ENCODE data around the gene PM20D2. TPM values are rescaled to one million over a fixed set of nuclear protein-coding genes. Genes with fewer than 3 reads are reported as not detected.

Gene PM20D2
- total RNA-seq, 2 experiments from 2014 or later: 5.2 to 5.3 TPM

- Histone ChIP-seq H3K27me3 (ENCODE audit: control insufficient read depth in 1 of 2, insufficient read depth in 2 of 2, low read length in 2 of 2) (peaks cover 4 to 5% of the 10 kb centered on the region in 2 experiments), H3K4me1 (ENCODE audit: insufficient read depth, low read length) (peaks cover 11% of the 10 kb centered on the region), H3K36me3 (ENCODE audit: insufficient read depth, low read length) (no peaks in the 10 kb centered on the region), H3K27ac (ENCODE audit: low read depth in 1 of 2, low read length in 2 of 2) (no peak within 1 kb of the TSS), H3K9me3 (ENCODE audit: control insufficient read depth in 1 of 2, insufficient read depth in 1 of 2, low read length in 2 of 2) (no peaks in the 10 kb centered on the region), H3K4me3 (ENCODE audit: low read length) (peak within 1 kb of the TSS; percentile 48)
- peak within 1 kb of the TSS; percentile 82 for H3K4me3 Mint-ChIP-seq
- H3K27ac Mint-ChIP-seq: no peak within 1 kb of the TSS
- CTCF ChIA-PET: interaction anchor here (0.7 kb wide), 1 partner anchor 1651 kb away, joined by 3 read pairs; no protein-coding TSS in a partner anchor
- intact Hi-C loops (cut with DNase I, micrococcal nuclease): no loop called here
- TF ChIP-seq CTCF (IDR thresholded peaks at IDR 0.05): no peak
- no peaks in the 10 kb centered on the region for H3K36me3 Mint-ChIP-seq (ENCODE audit: low read depth)
- H3K4me1 Mint-ChIP-seq (ENCODE audit: low read depth): peaks cover 8% of the 10 kb centered on the region
- ATAC-seq (ENCODE audit: poor library complexity) (peak; percentile 79), DNase-seq (peak in 12 of 14 experiments; percentile 5 to 68 (median 24))
- H3K9me3 Mint-ChIP-seq: no peaks in the 10 kb centered on the region
- POLR2A ChIA-PET: interaction anchor here (0.6 to 3.6 kb wide), 3 partner anchors 28 to 37 kb away, joined by 4 to 50 read pairs (median 8); partner anchors contain the start of genes PM20D2 and PNRC1
- H3K27me3 Mint-ChIP-seq: peaks cover 19% of the 10 kb centered on the region
These were observed 28.4 kb upstream of the PM20D2 start, which contains the start of gene SRSF12 for GRCh38 chr6:89117211-89118108. Gene SRSF12 (minus strand): TSS chr6:89118071. CDS start chr6:89117887, 184 bp downstream.

- H3K4me1 ChIP-seq (ENCODE audit: insufficient read depth, low read length): peaks cover 11% of the 10 kb centered on the region
- no peaks in the 10 kb centered on the region for H3K9me3 Mint-ChIP-seq
These were observed 26.9 kb upstream of the PM20D2 start for GRCh38 chr6:89118931-89119330.

GRCh38 chr6:89120371-89120770, 25.5 kb upstream of the PM20D2 start:
- TF ChIP-seq CTCF (IDR thresholded peaks at IDR 0.05): no peak

More at GRCh38 chr6:89118931-89119330, 26.9 kb upstream of the PM20D2 start:
- DNase-seq: no peak
- Histone ChIP-seq H3K27me3 (ENCODE audit: control insufficient read depth in 1 of 2, insufficient read depth in 2 of 2, low read length in 2 of 2) (peaks cover 4 to 5% of the 10 kb centered on the region in 2 experiments), H3K4me3 (ENCODE audit: low read length) (no peak overlapping the region), H3K27ac (ENCODE audit: low read depth in 1 of 2, low read length in 2 of 2) (no peak overlapping the region), H3K36me3 (ENCODE audit: insufficient read depth, low read length) (no peaks in the 10 kb centered on the region), H3K9me3 (ENCODE audit: control insufficient read depth in 1 of 2, insufficient read depth in 1 of 2, low read length in 2 of 2) (no peaks in the 10 kb centered on the region)
- ChIA-PET CTCF (no interaction called here), POLR2A (interaction anchor here (1.2 to 3.6 kb wide), 2 partner anchors 26 to 39 kb away, joined by 3 to 50 read pairs; partner anchors contain the start of gene PNRC1)
- Mint-ChIP-seq H3K27ac (no peak overlapping the region), H3K4me1 (ENCODE audit: low read depth) (peaks cover 8% of the 10 kb centered on the region), H3K27me3 (peaks cover 19% of the 10 kb centered on the region), H3K4me3 (peak overlapping the region; percentile 69), H3K36me3 (ENCODE audit: low read depth) (no peaks in the 10 kb centered on the region)
- intact Hi-C loops (cut with DNase I, micrococcal nuclease): no loop called here
- no peak for TF ChIP-seq CTCF (IDR thresholded peaks at IDR 0.05)
- ATAC-seq (ENCODE audit: poor library complexity): no peak

More at GRCh38 chr6:89120371-89120770, 25.5 kb upstream of the PM20D2 start:
- H3K9me3 ChIP-seq (ENCODE audit: control insufficient read depth in 1 of 2, insufficient read depth in 1 of 2, low read length in 2 of 2): no peaks in the 10 kb centered on the region
- Mint-ChIP-seq H3K4me1 (ENCODE audit: low read depth) (peaks cover 8% of the 10 kb centered on the region), H3K27ac (no peak overlapping the region), H3K27me3 (peaks cover 15% of the 10 kb centered on the region), H3K36me3 (ENCODE audit: low read depth) (peaks cover 7% of the 10 kb centered on the region), H3K9me3 (no peaks in the 10 kb centered on the region), H3K4me3 (no peak overlapping the region)
- peaks cover 11% of the 10 kb centered on the region for H3K4me1 ChIP-seq (ENCODE audit: insufficient read depth, low read length)
- ChIA-PET POLR2A (no interaction called here), CTCF (no interaction called here)
- H3K36me3 ChIP-seq (ENCODE audit: insufficient read depth, low read length): no peaks in the 10 kb centered on the region
- DNase-seq (no peak), ATAC-seq (ENCODE audit: poor library complexity) (no peak)
- intact Hi-C loops (cut with DNase I, micrococcal nuclease): loop anchor here in 1 of 2 experiments (5.0 kb wide), 1 partner anchor 122 kb away; no protein-coding TSS in a partner anchor
- no peak overlapping the region for H3K4me3 ChIP-seq (ENCODE audit: low read length)
- no peak overlapping the region for H3K27ac ChIP-seq (ENCODE audit: low read depth in 1 of 2, low read length in 2 of 2)
- H3K27me3 ChIP-seq (ENCODE audit: control insufficient read depth in 1 of 2, insufficient read depth in 2 of 2, low read length in 2 of 2): peaks cover 4 to 5% of the 10 kb centered on the region in 2 experiments
